Fibroblast of peridontal ligament (primary cell): Measurements from ENCODE around the gene PODN.

ENCODE experiments used
- DNase-seq: peaks from one replicate; pipeline ENCODE4 v3.0.0-alpha.2; 2010; ENCODE audit errors: extremely low read depth

Gene PODN

GRCh38 chr1:53089478-53090226 lies 27.6 kb downstream of the PODN start:
- peak; percentile 9 for DNase-seq

- DNase-seq = no peak
Measured at GRCh38 chr1:53090227-53091147, 28.5 kb downstream of the PODN start.

GRCh38 chr1:53091841-53092645 lies 30.0 kb downstream of the PODN start:
- DNase-seq = no peak

GRCh38 chr1:53092659-53093450 lies 30.8 kb downstream of the PODN start:
- DNase-seq = no peak

GRCh38 chr1:53093451-53093754 lies 31.4 kb downstream of the PODN start:
- DNase-seq = no peak

- no peak for DNase-seq
Measured at GRCh38 chr1:53093778-53094532, 31.9 kb downstream of the PODN start.

GRCh38 chr1:53094533-53094919 lies 32.5 kb downstream of the PODN start:
- no peak for DNase-seq

GRCh38 chr1:53104289-53104913 lies 42.4 kb downstream of the PODN start:
- DNase-seq = no peak

GRCh38 chr1:53107090-53107489 lies 45.1 kb downstream of the PODN start:
- DNase-seq = no peak

- peak; percentile 81 for DNase-seq
Measured at GRCh38 chr1:53107570-53108322, 45.7 kb downstream of the PODN start.

GRCh38 chr1:53108646-53109580 lies 46.9 kb downstream of the PODN start:
- DNase-seq = peak; percentile 54

- peak; percentile 52 for DNase-seq
Measured at GRCh38 chr1:53110370-53111072, 48.5 kb downstream of the PODN start.

GRCh38 chr1:53111073-53111556 lies 49.1 kb downstream of the PODN start:
- DNase-seq = no peak

- no peak for DNase-seq
Measured at GRCh38 chr1:53111693-53112092, 49.7 kb downstream of the PODN start.

- peak; percentile 87 for DNase-seq
Measured at GRCh38 chr1:53112271-53112774, 50.3 kb downstream of the PODN start.

GRCh38 chr1:53112861-53113260 lies 50.8 kb downstream of the PODN start:
- DNase-seq = no peak

GRCh38 chr1:53114090-53114489 lies 52.1 kb downstream of the PODN start:
- DNase-seq = no peak
